Germinal center (tissue), 1 donor: ENCODE data around the gene CRYGC.
"Not testable (repeated sequence)": the region's sequence is repeated elsewhere in the genome, so short reads cannot be mapped to it uniquely, and the experiment has no call there.

ENCODE experiments used
- DNase-seq: peaks from one replicate; pipeline ENCODE4 v3.0.0; 2012; ENCODE audit warnings: mixed read lengths, low spot score

Gene CRYGC

GRCh38 chr2:208136716-208137094, 7.1 kb upstream of the CRYGC start:
- no peak for DNase-seq

DNA sequence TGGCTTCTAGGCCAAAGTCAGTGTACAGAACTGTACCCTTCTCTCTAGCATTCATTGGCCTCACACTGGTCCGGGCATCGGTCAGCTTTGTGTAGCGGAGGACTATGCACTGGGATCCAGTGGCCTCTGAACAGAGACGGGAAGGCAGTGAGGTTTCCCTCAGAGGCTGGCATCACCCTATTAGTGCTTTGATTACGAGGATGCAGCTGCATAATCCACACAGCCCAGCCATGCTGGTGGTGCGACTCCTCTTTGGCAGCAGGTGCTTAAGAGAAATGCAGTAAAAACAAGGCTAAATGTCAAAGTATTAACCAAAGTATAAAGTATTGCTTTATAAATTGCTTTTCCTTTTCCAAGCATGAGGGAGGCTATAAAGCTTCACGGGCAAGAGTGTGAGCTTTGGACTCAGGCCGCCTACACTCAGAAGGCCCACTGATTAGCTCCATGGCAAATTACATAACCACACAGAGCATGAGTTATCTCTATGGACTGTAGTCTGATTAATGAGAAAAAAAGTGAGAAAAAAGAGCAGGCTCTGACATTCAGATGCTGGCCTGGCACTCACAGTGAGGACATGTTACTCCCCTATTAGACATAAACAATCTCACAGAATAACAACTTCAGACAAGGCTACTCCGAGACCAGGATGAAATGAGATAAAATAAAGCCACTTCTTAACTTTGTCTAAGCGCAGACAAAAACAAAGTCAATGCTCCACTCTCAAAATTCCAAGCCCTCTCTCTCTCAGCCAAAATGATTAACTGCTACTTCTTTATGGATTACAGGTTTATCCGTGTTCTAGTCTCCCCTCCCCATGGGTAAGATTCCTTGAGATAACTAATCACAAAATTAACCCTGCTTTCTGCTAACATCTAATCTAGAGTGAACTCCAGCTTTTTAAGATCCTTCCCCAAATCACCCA, 6.4 kb upstream of the CRYGC start:
- no peak for DNase-seq

GRCh38 chr2:208134928-208135586, 5.4 kb upstream of the CRYGC start:
- no peak for DNase-seq

DNA sequence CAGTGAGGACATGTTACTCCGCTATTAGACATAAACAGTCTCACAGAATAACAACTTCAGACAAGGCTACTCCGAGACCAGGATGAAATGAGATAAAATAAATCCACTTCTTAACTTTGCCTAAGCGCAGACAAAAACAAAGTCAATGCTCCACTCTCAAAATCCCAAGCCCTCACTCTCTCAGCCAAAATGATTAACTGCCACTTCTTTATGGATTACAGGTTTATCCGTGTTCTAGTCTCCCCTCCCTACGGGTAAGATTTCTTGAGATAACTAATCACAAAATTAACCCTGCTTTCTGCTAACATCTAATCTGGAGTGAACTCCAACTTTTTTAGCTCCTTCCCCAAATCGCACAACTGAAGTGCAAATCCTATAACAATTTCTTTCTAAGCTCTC, 1.1 kb upstream of the CRYGC start:
- no peak for DNase-seq

- no peak for DNase-seq
Measured at GRCh38 chr2:208128136-208128535, 1.5 kb downstream of the CRYGC start.

DNA sequence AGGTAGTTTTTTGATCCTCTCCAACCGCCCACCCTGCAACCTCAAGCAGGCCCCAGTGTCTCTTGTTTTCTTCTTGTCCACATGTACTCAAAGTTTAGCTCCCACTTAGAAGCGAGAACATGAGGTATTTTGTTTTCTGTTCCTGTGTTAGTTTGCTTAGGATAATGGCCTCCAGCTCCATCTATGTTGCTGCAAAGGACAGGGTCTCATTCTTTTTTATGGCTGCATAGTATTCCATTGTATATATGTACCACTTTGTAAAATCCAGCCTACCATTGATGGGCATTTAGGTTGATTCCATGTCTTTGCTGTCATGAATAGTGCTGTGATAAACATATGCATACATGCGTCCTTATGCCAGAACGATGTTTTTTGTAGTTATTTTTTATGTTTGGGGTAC, 2.5 kb downstream of the CRYGC start:
- DNase-seq: no peak

DNA sequence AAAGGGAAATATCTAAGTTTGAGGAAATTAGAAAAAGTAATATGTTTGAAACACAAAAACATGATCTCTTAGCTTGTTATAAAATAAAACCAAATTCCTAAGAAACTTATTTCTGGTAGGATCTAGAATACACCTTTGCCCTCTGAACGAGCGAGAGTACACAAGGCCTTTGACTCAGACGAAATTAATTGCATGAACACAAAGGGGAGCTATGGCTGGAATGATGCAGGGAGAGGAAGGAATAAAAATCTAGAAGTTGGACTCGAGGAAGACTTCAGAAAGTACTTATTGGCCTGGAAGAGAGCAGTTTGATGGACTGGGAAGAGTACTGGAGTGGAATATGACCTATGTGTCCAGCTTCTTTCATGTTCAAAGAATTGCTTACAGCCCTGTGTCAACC, 4.4 kb downstream of the CRYGC start:
- DNase-seq: no peak

DNA sequence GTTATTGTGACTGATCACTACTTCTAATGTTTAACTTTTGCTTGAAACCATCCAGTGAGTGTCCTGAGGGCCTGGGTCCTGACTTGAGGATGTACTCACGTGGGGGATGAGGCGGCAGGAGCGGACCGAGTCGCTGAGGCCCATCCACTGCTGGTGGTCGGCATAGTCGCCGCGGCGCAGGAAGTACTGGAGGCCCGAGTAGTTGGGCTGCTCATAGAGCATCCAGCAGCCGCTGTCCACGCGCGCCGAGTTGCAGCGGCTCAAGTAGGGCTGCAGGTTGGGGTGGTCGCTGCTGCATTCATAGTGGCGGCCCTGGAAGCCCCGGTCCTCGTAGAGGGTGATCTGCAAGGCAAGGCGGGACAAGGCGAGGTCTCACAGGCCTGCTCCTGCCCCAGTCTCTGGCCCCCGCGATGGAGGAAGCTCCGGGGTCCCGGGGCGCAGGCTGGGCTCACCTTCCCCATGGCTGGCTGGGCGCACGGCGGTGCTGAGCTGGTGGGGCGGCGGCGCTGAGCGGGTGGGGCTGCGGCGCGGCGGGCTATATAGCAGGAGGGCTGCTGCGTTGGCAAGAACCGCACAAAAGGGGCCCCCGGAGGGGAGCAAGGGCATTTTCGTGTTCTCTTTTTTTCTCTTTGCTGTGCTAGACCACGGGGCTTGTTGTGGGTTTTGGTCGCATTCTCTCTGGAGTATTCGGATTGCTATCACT, 5.5 kb downstream of the CRYGC start, which contains the start of gene CRYGD:
CRYGD (minus strand) TSS at position 512 of the 703 bp plus-strand sequence; CDS start at position 461, 51 bp downstream.
- DNase-seq: not testable (repeated sequence)

GRCh38 chr2:208122248-208122647, 7.4 kb downstream of the CRYGC start:
- DNase-seq: no peak

- no peak for DNase-seq
Measured at GRCh38 chr2:208118918-208119317, 10.7 kb downstream of the CRYGC start.

- not testable (repeated sequence) for DNase-seq
Measured at GRCh38 chr2:208117390-208117789, 12.2 kb downstream of the CRYGC start.

DNA sequence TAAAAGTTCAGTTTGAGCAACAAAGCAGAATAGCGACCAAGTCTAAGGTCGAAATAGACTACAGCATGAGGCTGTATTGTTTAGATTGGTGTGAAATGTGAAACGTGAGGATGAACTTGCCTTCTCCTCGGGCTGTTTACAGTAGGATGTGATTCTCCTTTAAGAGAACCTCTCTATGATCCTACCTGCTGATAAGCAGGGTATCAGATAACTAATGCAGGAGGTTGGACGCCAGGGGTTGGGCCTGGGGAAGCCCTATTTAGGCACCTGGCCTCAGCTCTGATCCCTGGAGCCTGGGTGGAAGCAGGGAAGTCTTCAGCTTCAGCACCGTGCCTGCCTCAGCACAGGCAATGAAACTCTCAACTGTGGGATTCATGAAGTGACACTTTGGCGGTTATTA, 16.7 kb downstream of the CRYGC start:
- DNase-seq: no peak

DNA sequence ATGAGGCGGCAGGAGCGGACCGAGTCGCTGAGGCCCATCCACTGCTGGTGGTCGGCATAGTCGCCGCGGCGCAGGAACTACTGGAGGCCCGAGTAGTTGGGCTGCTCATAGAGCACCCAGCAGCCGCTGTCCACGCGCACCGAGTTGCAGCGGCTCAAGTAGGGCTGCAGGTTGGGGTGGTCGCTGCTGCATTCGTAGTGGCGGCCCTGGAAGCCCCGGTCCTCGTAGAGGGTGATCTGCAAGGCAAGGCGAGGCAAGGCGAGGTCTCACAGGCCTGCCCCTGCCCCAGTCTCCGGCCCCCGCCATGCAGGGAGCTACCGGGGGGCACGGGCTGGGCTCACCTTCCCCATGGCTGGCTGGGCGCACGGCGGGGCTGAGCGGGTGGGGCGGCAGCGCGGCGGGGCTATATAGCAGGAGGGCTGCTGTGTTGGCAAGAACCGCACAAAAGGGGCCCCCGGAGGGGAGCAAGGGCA, 17.3 kb downstream of the CRYGC start:
- not testable (repeated sequence) for DNase-seq

- DNase-seq: no peak
Measured at GRCh38 chr2:208103616-208104015, 26.0 kb downstream of the CRYGC start.

DNA sequence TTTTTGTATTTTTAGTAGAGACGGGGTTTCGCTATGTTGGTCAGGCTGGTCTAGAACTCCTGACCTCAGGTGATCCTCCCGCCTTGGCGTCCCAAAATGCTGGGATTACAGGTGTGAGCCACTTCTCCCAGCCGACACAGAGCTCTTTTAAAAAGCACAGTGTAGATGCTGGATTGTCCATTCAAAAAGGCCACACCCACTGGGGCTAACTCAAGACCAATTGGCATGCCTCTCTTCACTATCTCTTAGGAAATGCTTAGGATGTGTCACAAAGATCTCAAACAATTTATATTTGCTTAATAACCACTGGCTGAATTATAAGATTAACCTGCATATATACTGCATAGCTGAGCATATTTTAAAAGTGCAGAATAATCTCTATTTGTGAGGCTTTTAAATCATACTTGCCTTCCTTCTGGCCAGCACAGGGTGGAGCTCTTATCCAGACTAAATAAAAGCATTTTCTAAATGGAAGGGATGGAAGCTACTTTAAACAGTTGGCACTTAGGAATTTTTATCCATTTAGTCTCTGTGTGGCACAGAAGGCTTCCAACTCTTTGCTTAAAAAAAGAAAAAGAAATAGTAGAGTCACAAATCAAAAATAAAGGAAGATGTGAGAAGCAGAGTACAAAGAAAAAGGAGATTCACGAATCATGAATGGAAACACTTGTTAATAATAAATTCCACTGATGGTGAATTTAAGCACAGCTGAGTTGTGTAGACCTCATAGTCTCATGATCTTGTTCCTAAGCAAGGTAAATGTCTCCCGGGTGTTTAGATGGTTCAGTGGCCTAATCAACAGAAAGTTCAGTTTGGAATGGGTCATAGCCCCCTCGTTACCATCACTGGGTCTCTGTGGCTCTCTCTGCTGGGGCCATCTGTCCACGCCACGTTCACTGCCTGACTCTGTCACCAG, 27.7 kb downstream of the CRYGC start:
- DNase-seq: no peak

GRCh38 chr2:208099682-208100470, 29.8 kb downstream of the CRYGC start:
- no peak for DNase-seq

- not testable (repeated sequence) for DNase-seq
Measured at GRCh38 chr2:208098701-208099100, 30.9 kb downstream of the CRYGC start.

GRCh38 chr2:208098267-208098666, 31.4 kb downstream of the CRYGC start:
- DNase-seq: no peak

GRCh38 chr2:208097801-208098200, 31.8 kb downstream of the CRYGC start:
- no peak for DNase-seq

GRCh38 chr2:208097313-208097712, 32.3 kb downstream of the CRYGC start:
- DNase-seq: no peak

DNA sequence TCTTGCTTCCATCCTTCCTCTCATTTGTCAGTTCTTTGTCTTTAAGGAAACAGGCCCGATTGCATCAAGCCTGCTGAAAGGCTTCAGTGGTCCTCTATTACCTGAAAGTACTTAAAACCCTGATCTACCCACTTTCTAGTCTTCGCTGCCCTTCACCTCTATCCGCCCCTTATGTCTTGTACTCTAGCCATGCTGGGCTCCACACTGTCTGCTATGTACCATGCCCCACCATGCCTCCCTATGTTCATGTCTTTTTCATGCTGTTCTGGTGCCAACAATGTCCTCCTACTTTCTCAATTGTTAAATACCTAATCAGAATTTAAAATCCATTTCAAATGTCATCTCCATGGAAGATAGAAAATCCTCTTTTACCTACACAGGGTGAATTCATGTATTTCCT, 33.5 kb downstream of the CRYGC start:
- DNase-seq: no peak
